Spleen (tissue), 7 donors: Measurements from ENCODE around the gene ME1.

Experiments
- CTCF ChIP-seq, 11 experiments: fragments of 200-600 bp in 7 of 11; fragments of 450-650 bp in 4 of 11; sonication (generic) in 4 of 11; IDR thresholded peaks in 8 of 11; conservative IDR thresholded peaks in 3 of 11; 1 replicate in 7 of 11; 2 replicates in 4 of 11; pipeline versions ENCODE4 v1.4.0 to v1.8.0; 2016 to 2021; ENCODE audit warnings: antibody characterized with exemption in 11 of 11, inconsistent platforms in 4 of 11, mild to moderate bottlenecking in 1 of 11
- POLR2AphosphoS5 ChIP-seq, 3 donors: sonication (generic); formaldehyde crosslinking; IDR thresholded peaks; one replicate each; pipeline ENCODE4 v1.5.1; 2017; ENCODE audit warnings: antibody characterized with exemption in 3 of 3
- donor health status: DM: no; HTN: no; CAD: no; lungs with moderate emphysema.
- donor health status: DM: no; HTN: no; CAD: no.
- donor health status: DM: no; HTN: no; CAD: no.

DNA sequence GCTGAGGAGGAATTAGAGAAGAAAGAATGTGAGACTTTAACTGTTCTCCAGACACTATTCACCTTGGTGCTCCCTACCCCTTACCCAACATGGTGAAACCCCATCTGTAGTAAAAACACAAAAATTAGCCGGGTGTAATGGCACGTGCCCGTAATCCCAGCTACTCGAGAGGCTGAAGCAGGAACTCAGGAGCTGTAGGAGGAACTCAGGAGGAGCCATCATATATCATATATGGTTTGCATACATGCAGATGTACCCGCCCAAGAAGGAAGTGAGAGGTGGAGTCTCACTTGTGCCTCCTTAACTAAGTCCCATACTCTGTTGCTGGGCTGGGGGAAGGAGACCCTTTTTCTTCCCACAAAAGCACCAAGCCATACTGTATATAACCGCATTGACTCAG is 35.5 kb upstream of the ME1 start:
- no peak for TF ChIP-seq CTCF (IDR thresholded peaks at IDR 0.05 in 8 of 11, conservative IDR thresholded peaks at IDR 0.05 in 3 of 11)
- TF ChIP-seq POLR2AphosphoS5 (IDR thresholded peaks at IDR 0.05) = no peak
